Measurements from ENCODE around the gene ITGA11. TPM values are rescaled to one million over a fixed set of nuclear protein-coding genes. Genes with fewer than 3 reads are reported as not detected.

Gene ITGA11
- total and polyA plus RNA-seq, 8 donors, result 0.08 to 12.1 (median 2.0) TPM

DNA sequence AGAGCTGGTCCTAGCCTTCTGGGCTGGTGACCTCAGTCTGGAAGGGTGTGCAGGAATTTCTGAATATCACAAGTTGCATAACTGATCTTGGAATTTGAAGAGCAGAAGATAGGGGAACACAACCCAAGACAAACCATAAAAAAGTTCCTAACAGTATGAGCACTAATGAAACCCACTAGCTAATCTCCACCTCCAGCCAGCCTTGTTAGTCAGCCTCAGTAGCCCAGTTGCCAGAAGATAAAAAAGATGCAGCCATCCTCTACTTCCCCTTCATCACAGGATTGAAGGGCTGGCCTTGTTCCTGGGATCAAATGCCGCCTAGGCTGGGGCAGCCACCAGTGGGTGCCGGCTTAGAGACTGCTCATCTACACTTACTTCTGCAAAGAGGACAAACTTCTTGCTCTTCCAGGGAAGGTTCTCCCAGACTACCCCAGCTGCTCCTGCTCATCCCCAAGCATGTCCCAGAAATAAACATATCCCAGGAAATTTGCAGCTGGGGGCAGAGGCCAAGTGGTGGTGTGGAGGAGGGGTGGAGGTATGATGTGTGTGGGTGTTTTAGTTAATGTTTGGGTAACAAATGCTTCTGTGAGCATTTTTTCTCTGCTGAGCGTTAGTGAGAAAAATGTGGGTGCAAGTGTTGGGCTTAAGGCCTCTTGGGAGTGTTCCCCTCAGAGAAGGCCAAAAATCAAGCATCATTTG is 9.2 kb upstream of the ITGA11 start:
- peak overlapping the region in 3 of 5 donors; percentile 12 to 43 (median 33) for H3K27ac ChIP-seq
- H3K36me3 ChIP-seq, result no peaks in the 10 kb centered on the region
- TF ChIP-seq POLR2A (IDR thresholded peaks at IDR 0.05), result no peak
- TF ChIP-seq EP300 (IDR thresholded peaks at IDR 0.05), result no peak
- TF ChIP-seq POLR2AphosphoS5 (IDR thresholded peaks at IDR 0.05), result no peak
- TF ChIP-seq CTCF (IDR thresholded peaks at IDR 0.05), result no peak
- H3K4me3 ChIP-seq, result no peak overlapping the region
- H3K4me1 ChIP-seq, result no peaks in the 10 kb centered on the region
- WGBS, 5 donors, result 53 to 61% (median 55%) methylated on average over 3 of the region's 3 CpGs
- no peak for DNase-seq
- no peaks in the 10 kb centered on the region for H3K9me3 ChIP-seq
- intact Hi-C loops (cut with DNase I; ENCODE audit: low total_unique reads), result no loop called here
- H3K27me3 ChIP-seq, result peaks cover 0 to 21% (median 4%) of the 10 kb centered on the region in 3 donors

GRCh38 chr15:68440136-68440535 is 8.2 kb upstream of the ITGA11 start:
- Histone ChIP-seq H3K9me3 (no peaks in the 10 kb centered on the region), H3K4me1 (no peaks in the 10 kb centered on the region), H3K27me3 (peaks cover 0 to 21% (median 4%) of the 10 kb centered on the region in 3 donors), H3K4me3 (no peak overlapping the region), H3K27ac (peak overlapping the region in 1 of 5 donors; percentile 34), H3K36me3 (no peaks in the 10 kb centered on the region)
- DNase-seq, result no peak
- intact Hi-C loops (cut with DNase I; ENCODE audit: low total_unique reads), result no loop called here
- TF ChIP-seq POLR2AphosphoS5 (IDR thresholded peaks at IDR 0.05), result no peak
- no peak for TF ChIP-seq CTCF (IDR thresholded peaks at IDR 0.05)
- no peak for TF ChIP-seq POLR2A (IDR thresholded peaks at IDR 0.05)
- no peak for TF ChIP-seq EP300 (IDR thresholded peaks at IDR 0.05)
- 87 to 100% (median 92%) methylated on average over 1 of the region's 1 CpG for WGBS, 5 donors

DNA sequence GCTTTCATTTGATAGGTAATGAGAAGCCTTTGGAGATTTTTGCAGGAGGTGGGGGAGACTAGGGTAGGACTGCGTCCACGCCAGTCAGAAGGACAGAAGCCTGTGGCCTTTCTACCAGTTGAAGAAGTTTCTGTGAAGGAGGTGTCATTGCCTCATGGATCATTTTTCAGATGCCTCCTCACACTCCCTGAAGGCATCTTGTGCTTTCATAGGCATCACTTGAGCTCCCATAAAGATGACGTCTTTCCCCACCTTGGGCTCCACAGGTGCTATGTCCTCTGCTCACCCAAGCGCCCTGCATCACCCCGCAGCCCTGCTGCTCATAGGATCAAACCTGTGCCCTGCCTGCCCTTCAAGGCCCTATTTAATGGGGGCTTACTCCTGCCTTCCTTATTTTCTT is 7.5 kb upstream of the ITGA11 start:
- DNase-seq, result no peak
- H3K4me1 ChIP-seq, result no peaks in the 10 kb centered on the region
- TF ChIP-seq POLR2AphosphoS5 (IDR thresholded peaks at IDR 0.05), result no peak
- TF ChIP-seq EP300 (IDR thresholded peaks at IDR 0.05), result no peak
- TF ChIP-seq POLR2A (IDR thresholded peaks at IDR 0.05), result no peak
- TF ChIP-seq CTCF (IDR thresholded peaks at IDR 0.05), result no peak
- H3K36me3 ChIP-seq, result no peaks in the 10 kb centered on the region
- H3K9me3 ChIP-seq, result no peaks in the 10 kb centered on the region
- peaks cover 0 to 25% (median 4%) of the 10 kb centered on the region in 3 donors for H3K27me3 ChIP-seq
- 74 to 94% (median 85%) methylated on average over 5 of the region's 5 CpGs for whole genome bisulfite sequencing, 5 donors
- no peak overlapping the region for H3K27ac ChIP-seq
- H3K4me3 ChIP-seq, result no peak overlapping the region
- intact Hi-C loops (cut with DNase I; ENCODE audit: low total_unique reads), result no loop called here

GRCh38 chr15:68436680-68437079 is 4.7 kb upstream of the ITGA11 start:
- Histone ChIP-seq H3K36me3 (no peaks in the 10 kb centered on the region), H3K9me3 (no peaks in the 10 kb centered on the region), H3K27me3 (peaks cover 0 to 54% (median 28%) of the 10 kb centered on the region in 3 donors), H3K4me3 (no peak overlapping the region), H3K4me1 (peaks cover 8 to 10% (median 9%) of the 10 kb centered on the region in 4 donors), H3K27ac (no peak overlapping the region)
- no peak for DNase-seq
- intact Hi-C loops (cut with DNase I; ENCODE audit: low total_unique reads), result no loop called here
- WGBS, 5 donors, result 68 to 88% (median 78%) methylated on average over 1 of the region's 1 CpG
- no peak for TF ChIP-seq POLR2A (IDR thresholded peaks at IDR 0.05)
- TF ChIP-seq POLR2AphosphoS5 (IDR thresholded peaks at IDR 0.05), result no peak
- TF ChIP-seq EP300 (IDR thresholded peaks at IDR 0.05), result no peak
- TF ChIP-seq CTCF (IDR thresholded peaks at IDR 0.05), result no peak

All from stomach (tissue), 9 donors.